ENCODE measurements around the gene C10orf71.

C10orf71 gene

DNA sequence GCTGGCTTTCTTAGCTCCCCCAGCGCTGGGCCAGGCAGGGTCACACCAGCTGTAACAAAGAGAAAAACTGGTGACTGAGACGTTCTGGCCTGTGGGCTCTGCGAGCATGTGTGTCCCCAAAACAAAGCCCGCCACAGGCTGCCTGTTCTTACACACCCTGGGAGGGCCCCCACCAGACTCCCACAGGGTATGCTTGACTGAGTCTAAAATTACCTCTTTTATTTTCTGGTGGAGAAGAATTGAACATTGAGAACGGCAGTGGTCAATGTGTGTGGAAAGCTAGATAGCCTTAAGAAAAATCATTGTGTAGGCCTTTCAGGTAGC is 808 bp downstream of the C10orf71 start:
- no peak for DNase-seq (ENCODE audit: low spot score)
- TF ChIP-seq CTCF (IDR thresholded peaks at IDR 0.05; ENCODE audit: extremely low read depth, missing control alignments) = no peak

DNA sequence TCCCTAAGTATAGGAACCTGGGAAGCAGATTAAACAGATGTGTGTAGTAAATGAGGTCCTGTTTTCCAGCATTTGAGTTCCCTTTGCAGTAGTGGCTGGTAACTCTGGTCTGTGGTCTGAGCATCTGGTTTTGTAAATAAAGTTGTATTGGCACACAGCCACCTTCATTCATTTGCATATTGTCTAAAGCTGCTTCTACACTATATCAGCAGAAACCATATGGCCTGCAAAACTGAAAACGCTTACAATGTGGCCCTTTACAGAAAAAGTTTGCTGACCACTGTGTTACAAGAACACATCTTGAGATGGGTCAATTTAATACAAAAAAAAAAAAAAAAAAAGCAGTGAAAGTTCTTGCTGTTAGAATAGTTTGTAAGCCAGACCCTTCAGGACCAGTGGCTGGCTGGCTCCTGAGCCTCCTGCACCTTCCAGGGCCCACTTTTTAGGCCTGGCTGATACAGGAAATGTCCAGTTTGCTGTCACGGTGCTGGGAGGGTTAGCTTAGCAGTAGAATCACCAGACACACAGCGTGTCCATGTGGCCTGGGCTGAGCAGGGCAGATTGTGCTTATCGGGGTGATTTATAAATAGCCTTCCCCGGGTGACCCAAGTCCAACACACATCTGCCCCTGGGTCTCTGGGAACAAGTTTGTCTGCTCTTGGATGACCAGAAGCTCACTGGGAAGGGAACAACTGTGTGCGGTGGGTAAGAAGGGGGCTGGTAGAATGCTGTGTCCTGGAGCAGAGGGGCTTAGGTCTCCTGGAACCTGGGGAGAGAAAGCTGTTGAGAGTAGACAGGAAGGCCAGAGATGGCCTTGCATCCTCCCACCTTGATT is 1.4 kb downstream of the C10orf71 start:
- TF ChIP-seq CTCF (IDR thresholded peaks at IDR 0.05; ENCODE audit: extremely low read depth, missing control alignments) = no peak
- peak; percentile 30 for DNase-seq (ENCODE audit: low spot score)

- no peak for DNase-seq (ENCODE audit: low spot score)
- no peak for TF ChIP-seq CTCF (IDR thresholded peaks at IDR 0.05; ENCODE audit: extremely low read depth, missing control alignments)
Observed at GRCh38 chr10:49301302-49301701, 2.3 kb downstream of the C10orf71 start.

GRCh38 chr10:49302088-49302487 is 3.1 kb downstream of the C10orf71 start:
- no peak for DNase-seq (ENCODE audit: low spot score)

GRCh38 chr10:49303711-49304110 is 4.7 kb downstream of the C10orf71 start:
- no peak for TF ChIP-seq CTCF (IDR thresholded peaks at IDR 0.05; ENCODE audit: extremely low read depth, missing control alignments)
- no peak for DNase-seq (ENCODE audit: low spot score)

More at GRCh38 chr10:49302088-49302487, 3.1 kb downstream of the C10orf71 start:
- TF ChIP-seq CTCF (IDR thresholded peaks at IDR 0.05; ENCODE audit: extremely low read depth, missing control alignments) = no peak

DNA sequence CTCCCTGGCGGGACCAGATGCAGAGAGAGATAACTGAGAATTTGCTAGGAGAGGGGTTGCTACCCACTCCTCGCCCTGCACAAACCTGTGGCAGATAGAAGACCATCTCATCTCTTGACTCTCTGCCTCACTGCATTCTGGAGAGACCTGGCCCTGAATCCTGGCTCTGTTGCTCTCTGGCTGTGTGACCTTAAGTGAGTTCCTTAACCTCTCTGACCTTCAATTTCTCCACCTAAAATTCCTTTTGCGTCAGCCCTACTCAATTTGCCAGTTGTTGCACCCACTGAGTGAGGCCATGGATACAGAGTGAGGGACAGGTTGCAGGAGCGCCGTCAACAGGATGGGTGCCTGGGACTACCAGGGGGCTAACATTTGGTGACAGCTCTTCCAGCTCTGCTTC is 5.2 kb downstream of the C10orf71 start:
- DNase-seq (ENCODE audit: low spot score) = no peak
- no peak for TF ChIP-seq CTCF (IDR thresholded peaks at IDR 0.05; ENCODE audit: extremely low read depth, missing control alignments)

DNA sequence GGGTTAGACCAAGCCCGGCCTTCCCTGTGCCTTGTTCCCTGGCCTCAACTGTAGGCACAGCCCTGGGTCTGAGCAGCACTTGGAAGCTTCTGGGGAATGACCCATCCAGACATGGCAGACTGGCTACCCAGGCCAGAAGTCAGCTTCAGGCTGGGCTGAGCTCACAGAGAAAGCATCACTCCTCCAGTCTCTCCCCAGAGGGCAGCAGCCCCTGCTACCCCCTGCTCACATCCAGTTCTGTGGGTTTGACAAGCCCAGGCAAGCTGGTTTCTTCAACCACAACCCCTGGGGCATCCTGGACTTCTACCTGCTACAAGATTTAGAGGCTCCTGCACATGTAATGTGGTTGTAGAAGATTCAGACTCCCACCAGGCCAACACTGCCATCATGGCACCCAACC is 9.0 kb downstream of the C10orf71 start:
- TF ChIP-seq CTCF (IDR thresholded peaks at IDR 0.05; ENCODE audit: extremely low read depth, missing control alignments) = no peak
- DNase-seq (ENCODE audit: low spot score) = no peak
